ENCODE measurements around the gene JPH3.
"Not testable (repeated sequence)": the region's sequence is repeated elsewhere in the genome, so short reads cannot be mapped to it uniquely, and the experiment has no call there.

The JPH3 gene

DNA sequence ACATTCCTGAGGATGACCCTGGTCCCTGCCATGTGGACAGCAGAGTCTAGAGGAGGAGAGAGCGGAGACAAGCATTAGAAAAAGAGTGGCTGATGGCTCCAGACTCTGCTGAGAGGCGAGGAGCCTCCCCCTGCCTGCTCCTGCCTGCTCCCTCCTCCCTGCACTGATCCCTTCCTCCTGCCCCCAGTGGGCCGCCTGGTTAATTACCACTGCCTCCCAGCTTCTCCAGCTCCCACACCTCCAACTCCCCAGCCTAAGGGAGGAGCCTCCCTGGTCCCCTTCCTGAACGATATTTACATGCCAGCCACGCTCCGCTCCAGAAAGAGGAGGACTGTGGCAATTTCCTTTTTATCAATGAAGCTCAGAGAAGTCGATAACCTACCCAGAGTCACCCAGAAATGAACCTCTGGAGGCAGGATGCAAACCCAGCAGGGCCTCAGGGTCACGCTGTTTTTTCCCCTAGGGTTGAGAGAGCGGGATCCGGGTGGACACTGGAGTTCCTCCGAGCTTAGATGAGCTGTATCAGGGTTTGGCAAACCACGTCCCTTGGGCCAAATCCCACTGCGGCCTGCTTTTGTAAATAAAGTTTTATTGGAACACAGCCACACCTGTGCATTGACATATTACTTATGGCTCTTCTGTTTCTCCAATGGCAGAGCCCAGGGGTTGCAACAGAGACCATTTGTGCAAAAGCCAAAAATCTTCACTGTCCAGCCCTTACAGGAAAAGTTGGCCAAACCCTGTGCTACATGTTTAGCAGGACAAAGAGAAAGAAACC is 27.1 kb upstream of the JPH3 start:
- no peak for DNase-seq

DNA sequence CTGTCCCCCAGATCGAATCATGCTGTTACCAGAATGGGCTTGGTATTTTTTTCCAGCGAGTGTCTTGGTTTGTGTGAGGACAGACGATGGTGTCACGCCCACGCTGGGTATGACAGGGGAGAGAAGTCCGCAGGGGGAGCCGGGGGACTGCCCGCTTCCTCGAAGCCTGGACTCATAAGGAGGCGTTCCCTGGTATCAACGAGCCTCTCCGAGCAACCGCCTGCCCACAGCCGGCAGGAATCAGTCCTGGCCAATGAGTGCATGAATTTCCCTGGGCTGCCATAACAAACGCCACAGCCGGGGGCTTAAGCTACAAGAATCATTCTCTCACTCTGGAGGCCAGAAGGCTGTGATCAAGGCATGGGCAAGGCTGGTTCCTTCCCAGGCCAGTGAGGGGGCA is 26.1 kb upstream of the JPH3 start:
- no peak for DNase-seq

DNA sequence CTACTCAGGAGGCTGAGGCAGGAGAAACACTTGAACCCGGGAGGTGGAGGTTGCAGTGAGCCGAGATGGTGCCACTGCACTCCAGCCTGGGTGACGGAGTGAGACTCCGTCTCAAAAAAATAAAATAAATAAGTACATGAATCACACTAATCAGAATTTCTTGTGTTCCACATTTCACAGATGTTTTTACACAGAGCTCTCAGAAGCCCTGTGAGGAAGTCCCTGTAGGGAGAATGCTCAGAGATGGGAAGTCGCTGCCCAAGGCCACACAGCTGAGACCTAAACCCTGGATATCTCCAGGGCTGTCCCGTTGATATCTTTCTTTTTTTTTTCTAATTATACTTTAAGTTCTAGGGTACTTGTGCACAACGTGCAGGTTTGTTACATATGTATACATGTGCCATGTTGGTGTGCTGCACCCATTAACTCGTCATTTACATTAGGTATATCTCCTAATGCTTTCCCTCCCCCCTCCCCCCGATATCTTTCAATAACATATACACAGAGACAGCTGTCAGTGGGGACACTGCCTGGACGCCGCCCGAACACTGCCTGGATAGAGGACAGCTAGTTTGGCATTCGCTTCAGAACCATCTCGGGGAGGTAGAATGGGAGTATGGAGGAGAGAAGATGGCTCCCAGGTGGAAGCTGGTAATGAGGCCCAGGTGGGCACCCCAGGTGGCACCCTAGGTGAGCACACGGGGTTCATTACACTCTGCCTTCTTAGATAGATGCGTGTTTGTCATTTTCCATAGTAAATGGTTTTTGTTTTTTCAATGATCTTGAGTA is 24.0 kb upstream of the JPH3 start:
- DNase-seq, result not testable (repeated sequence)

DNA sequence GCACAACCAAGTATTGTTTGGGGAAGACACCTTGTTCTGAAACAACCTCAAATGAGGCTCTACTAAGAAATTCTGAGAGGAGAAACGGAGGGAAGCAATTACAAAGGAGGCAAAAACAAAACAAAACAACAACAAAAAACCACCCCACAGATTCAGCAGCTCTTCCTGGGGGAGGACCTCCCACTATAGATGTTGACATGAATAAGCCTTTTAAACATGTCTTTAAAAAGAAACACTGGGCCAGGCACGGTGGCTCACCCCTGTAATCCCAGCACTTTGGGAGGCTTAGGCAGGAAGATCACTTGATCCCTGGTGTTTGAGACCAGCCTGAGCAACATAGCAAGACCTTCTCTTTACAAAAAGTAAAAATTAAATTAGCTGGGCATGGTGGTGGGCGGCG is 22.6 kb upstream of the JPH3 start:
- no peak for DNase-seq

DNA sequence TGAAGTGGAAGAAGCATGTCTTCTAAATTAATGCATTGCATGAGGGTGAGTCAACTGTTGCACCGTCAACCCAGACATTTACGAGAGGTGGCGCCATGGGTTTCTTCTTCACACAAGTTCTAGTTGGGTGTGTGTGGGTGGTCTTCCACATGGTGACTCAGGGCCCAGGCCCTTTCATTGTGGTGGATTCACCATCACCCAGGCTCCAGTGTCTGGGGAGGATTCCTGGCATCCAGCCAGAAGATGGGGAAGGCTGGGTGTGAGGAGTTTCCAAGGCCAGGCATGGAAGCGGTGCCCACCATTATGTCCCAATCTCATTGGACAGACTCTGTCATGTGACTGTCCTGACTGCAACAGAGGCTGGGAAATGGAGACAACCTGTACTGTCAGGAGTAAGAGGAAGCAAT is 21.4 kb upstream of the JPH3 start:
- DNase-seq, result no peak

DNA sequence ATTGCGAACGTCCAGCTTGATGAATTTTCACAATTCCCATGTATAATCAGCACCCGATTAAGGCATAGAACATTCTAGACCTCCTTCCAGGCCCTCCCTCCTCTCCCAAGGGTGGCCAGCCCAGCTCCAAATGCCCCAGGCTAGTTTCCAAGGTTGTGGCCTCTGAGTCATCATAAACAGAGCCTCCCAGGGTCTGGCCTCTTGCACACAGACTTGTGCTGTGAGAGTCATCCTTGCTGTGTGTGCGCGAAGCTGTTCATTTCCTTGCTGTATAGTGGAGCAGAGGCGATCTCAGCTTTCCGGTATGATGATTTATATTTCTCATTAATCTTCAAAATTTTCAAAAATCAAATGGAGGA is 20.5 kb upstream of the JPH3 start:
- no peak for DNase-seq

DNA sequence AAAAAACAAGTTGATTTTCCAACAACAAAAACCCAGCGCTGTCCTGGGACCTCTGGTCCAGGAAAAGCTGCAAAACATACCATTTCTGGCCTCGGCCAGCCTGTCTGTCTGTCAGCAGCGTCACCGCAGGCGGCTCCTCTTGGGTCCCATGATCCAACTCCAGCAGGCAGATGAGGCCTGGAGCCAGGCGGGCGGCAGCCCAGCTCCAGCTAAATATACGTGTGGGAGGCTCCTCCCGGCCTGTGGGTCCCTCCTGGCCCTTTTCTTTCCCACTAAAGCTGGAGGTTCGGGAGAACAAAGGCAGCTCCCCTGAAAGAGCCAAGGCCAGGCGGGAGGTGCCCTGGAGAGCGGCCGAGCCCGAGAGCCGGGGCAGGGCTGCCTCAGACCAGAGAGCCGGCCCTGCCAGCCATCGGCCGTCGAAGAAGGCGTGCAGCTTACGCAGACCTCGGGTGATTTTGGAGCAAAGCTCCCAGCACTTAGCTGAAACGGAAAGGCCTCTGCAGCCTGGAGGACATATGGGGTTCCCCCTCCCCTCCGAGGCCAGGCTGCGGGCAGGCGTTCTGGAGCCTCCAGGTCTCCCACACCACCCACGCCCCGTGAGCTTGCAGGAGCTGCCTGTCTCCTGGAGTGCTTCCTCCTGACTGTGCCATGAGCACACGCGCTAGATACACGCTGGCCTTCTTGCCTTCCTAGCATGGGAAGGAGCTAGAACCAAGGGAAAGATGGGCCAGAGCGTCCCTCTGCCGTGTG is 19.9 kb upstream of the JPH3 start:
- no peak for DNase-seq

DNA sequence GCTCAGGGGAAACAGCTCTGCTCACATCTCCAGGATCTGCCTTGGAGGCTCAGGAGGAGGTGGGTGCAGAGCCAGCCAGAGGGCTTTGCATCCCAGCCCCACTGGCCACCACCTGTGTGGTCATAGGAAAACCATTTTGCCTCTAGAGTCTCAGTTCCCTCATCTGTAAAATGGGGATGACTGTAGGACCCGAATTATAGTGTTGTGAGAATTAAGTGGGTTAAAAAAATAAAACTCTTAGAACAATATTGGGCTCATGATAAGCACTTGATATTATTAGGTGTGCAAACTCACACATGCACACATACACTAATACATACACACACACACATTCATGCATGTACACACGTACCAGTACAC is 19.4 kb upstream of the JPH3 start:
- no peak for DNase-seq

DNA sequence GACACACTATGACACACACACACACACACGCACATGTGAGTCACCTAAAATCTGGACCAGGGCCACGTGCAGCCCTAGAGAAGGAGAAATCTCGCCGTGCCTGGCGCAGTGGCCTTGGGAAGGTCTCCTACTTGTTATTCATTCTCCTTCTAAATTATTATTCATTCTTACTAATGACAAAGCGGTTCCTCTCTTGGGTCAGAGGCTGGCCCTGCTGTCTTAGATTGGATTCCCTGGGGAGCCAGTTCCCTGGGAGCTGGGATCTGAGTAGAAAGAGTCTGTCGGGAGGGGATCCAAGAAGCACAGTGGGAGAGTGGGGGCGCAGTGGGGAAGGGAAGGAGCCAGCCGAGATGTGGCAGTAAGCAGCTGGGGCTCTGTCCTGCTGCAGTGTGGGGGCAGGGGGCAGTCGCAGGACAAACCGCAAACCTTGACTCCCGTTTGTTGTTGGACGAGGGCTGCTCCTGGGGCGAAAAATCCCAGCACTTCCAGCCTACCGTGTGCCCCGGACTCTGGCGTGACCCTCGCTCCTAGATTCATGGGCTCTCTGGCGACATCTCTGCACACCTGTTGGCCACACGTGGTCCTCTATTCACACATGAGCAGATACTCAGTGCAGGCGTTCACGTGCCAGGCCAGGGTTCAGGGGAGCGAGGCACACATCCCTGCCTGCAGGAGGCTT is 18.7 kb upstream of the JPH3 start:
- no peak for DNase-seq

DNA sequence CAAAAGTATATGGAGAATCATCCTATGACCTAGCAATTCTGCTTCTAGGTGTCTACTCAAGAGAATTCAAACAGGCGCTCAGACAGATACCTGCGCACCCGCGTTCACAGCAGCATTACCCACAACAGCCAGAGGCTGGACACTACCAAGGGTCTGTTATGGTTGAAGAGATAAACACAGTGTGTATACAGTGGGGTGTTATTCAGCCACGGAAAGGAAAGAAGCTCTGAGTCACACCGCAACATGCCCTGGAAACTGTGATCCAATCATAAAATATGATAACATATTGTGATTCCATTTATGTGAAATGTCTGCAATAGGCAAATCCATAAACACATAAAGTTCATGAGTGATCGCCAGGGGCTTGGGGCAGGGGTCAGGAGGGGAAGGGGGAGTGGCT is 18.0 kb upstream of the JPH3 start:
- no peak for DNase-seq

DNA sequence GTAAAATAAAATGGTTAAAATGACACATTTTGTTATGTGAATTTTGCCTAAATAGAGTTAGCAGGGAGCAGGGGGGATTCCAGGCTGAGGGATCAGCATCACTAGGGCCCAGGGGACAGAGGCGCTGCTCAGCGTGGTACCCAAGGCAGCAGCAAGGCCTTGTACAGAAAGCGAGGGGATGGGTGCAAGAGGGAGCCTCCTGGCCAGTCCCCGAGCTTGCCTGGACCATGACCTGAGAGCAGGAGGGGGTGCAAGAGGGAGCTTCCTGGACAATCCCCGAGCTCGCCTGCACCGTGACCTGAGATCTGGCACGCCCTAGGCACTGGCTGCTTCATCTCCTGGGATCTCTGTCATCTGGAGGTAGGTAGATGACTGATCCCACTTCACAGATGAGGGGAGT is 17.3 kb upstream of the JPH3 start:
- no peak for DNase-seq

DNA sequence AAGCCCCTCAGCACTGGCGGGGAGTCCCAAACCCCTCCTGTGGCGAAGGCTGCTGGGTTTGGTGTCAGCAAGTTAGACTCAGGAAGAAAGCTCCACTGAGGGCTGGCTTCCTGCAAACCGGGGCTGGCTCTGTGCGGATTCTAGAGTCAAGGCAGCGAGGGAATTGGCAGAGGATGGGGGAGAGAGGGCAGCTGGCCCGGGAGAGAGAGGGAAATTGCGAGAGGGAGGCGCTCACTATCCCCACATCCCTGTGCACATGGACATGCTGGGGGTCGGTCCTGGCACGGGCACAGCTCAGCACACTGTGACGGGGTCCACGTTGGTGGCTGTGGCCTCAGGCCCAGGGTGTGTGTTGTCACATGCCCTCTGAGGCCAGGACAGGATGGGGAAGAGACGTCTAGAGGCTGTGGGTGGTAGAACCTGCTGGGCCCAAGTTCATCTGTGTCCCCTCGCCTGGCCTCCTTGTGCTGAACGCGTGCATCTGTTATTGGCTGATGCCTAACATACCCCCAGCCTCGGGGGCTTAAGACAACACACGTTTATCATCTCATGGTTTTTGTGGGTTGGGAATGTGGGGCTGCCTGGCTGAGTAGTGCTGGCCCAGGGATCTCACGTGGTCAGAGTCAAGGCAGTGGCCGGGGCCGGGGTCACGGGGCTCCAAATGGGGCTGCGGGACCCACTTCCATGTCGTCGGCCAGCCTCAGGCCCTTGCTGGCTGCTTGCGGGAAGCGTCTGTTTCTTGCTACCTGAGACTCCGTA is 16.7 kb upstream of the JPH3 start:
- DNase-seq, result no peak

DNA sequence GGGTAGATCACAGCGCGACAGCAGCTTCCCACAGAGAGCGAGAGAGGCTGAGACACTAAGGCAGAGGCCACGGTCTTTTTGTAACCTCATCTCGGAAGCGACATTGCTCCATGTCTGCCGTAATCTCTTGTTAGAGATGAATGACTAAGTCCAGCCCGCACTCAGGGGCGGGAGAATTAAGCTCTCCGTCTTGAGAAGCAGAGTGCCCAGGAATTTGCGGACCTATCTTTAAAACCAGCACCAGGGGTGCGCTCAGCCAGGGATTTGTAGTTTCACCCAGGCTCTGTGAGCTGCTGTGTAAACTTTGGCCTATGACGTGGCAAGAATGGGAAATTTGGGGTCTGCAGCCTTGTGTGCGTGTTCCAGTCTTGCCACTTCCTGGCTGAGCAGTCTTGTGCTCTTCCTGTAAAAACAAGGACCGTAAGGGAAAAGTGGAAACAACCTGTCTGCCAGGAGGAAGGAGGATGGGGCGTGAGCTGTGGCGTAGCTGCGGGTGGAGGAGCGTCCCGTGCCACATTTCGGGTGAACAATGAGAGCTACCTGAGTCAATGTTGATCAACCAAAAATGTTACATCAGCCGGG is 16.0 kb upstream of the JPH3 start:
- no peak for DNase-seq

DNA sequence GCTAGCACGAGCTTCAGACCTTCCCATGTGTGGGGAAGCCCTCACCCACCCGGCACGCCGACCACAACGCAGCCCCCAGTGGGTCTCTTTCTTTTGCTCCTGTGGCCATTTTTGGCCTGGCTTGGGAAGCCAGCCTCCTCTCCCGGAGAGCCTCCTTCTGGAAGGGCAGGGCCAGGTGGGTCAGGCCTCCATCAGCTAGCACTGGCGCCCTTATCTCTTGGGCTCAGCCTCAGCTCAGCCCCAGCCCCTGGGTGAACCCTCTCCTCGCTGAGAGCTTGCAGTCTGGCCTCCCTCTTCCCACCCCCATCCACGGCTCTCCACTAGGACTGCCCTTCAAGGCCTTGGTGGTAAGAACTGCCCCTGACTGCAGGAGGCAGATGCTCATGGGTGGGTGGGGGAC is 14.7 kb upstream of the JPH3 start:
- no peak for DNase-seq

DNA sequence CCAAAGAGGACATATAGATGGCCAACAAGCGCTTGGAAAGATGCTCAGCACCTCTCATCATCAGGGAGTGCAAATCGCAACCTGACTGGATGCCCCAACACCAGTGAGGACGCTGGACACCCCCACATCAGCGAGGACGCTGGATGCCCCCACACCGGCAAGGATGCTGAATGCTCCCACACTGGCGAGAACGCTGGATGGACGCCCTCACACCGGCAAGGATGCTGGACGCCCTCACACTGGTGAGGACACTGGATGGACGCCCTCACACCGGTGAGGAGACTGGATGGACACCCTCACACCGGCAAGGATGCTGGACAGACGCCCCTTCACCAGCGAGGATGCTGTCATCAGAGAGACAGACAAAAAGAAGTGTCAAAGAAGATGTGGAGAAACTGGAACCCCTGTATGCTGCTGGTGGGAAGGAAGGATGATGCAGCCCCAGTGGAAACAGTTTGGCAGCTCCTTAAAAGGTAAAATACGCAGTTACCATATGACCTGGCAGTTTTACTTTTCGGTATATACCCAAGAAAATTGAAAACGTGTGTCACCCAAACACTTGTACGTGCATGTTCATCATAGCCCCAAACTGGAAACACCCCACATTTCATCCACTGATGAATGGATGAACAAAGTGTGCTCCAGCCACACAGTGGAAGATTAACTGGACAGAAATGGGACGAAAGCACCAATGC is 10.1 kb upstream of the JPH3 start:
- DNase-seq, result no peak

DNA sequence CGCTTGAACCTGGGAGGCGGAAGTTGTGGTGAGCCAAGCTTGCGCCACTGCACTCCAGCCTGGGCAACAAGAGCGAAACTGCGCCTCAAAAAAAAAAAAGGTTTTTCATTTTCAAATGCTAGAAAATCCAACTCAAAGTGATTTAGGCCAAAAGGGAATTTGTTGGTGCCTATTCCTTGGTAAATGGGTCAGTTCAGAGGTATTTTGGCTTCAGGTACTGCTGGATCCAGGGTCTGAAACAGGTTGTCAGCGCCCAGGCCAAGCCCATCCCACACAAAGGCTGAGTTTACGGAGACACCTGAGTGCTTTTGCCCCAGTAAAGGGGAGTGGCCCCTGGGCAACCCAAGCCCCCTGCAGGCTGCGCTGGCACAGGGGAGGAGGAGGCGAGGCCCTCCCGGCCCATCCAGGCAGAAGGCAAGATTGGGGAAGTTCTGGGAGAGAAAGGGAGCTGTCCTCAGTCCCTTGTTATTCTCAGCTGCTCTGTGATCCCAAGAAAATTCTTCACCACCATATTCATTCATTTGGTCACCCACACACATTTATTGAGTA is 8.5 kb upstream of the JPH3 start:
- DNase-seq, result no peak

DNA sequence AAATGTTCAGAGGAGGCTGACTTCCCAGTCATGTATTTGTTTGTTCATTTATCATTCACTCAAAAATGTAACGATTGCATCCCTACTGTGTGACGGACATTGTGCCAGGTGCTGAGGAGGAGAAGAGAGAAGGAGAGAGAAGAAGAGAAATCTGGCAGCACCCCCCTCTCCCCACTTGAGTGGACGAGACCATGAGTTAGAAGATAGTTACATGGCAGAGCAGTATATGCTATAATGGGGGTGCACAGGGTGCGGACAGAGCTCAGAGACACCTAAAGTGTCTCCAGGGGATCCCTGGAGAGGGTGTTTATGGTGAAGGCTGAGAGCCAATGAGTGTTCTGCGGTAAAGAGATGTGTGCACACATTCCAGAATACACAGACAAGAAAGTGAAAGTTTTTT is 6.6 kb upstream of the JPH3 start:
- DNase-seq, result no peak

DNA sequence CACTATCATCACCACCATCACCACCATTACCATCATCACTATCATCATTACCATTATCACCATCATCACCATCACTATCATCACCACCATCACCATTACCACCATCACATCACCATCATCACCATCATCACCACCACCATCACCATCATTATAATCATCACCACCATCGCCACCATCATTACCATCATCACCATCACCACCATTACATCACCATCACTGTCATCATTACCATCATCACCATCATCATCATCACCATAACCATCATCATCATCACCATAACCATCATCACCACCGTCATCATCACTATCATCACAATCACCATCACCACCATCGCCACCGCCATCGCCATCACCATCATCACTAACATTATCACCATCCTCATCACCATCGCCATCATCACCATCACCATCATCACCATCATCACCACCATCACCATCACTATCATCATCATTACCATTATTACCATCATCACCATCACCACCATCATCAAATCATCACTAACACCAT is 4.9 kb upstream of the JPH3 start:
- DNase-seq, result no peak

DNA sequence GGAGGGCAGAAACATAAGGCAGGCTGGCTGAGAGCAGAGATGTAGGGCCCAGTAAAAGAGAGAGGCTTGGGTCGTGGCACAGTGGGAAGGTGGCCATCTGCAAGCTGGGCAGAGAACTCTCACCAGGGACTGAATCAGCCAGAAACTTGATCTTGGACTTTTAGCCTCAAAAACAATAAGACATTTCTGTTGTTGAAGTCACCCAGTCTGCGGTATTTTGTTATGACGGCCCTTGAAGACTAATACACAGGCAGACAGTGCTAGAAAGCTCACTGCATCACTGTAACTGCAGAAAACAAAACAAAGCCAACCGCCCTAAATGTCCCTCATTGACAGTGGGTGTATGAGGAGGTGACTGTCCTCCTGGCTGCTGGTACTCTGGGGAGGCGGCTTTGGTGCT is 3.9 kb upstream of the JPH3 start:
- no peak for DNase-seq

DNA sequence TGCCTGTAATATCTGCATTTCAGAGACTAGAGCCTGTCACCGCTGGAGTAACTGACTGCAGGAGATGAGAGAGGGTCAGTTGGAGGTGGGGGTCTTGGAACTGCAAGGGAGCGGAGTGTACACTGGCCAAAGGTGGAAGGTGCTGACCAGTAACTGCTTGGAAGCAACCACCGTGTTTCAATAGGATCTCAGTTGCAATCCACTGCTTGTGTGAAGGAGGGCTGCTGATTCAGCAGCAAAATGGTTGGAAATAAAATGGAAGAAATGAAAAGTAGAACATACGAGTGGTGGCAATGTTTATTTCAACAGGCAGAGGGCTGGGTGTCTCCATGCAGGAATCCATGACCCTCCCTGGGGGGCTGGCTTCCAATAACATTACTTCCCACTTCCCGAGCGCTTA is 2.1 kb upstream of the JPH3 start:
- no peak for DNase-seq

DNA sequence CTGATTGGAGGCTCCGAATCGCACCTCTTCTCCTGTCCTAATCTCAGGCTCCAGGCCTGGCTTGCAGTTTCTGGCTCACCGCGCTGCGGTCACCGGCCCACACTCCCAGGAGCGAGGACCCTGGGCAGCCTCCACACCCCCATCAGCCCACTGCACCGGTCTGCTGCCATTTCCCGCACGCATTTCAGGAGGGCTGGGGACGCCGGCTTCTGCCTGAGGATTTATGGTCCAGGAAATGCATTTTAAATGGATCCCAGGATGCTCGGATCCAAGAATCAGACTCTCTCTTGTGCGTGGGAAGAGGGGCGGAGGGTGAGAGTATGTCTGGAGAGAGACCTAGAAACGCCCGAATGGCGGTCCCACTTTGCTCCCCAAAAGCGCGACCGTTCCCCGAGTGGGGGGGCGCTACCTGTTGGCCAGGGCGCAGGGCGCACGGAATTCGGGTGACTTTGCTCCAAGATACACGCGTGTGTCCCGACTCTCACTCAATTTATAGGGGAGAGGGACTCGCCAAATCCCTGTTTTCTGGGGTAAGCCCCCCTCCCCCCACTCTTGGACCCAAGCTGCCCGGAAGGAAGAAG is 817 bp upstream of the JPH3 start:
- DNase-seq, result no peak
